Upper lobe of left lung (tissue), 6 donors: Measurements from ENCODE around the gene SPATA16. TPM values are rescaled to one million over a fixed set of nuclear protein-coding genes. Genes with fewer than 3 reads are reported as not detected.

Experiments used
- ATAC-seq, 2 donors: fragments of 200-7000 bp; cut with Tn5 transposase; one replicate each; pipeline ENCODE4 v1.9.1; 2022; ENCODE audit warnings: mild to moderate bottlenecking in 2 of 2, moderate library complexity in 2 of 2; ENCODE audit not compliant: low FRiP score in 2 of 2
- DNase-seq, 2 donors: peaks; one replicate each; pipeline ENCODE4 v3.0.0-alpha.2; 2019 to 2020
- H3K27ac ChIP-seq, 4 donors: fragments of 200-600 bp; sonication (generic); one replicate each; pipeline ENCODE4 v1.5.1; 2016 to 2019
- H3K27me3 ChIP-seq, 4 donors: fragments of 200-600 bp; sonication (generic); one replicate each; pipeline ENCODE4 v1.5.1; 2017 to 2019
- H3K36me3 ChIP-seq, 4 donors: fragments of 200-600 bp; sonication (generic); one replicate each; pipeline ENCODE4 v1.5.1; 2016 to 2019
- H3K4me1 ChIP-seq, 4 donors: fragments of 200-600 bp; sonication (generic); one replicate each; pipeline ENCODE4 v1.5.1; 2018 to 2019
- H3K4me3 ChIP-seq, 4 donors: fragments of 200-600 bp; sonication (generic); one replicate each; pipeline ENCODE4 v1.5.1; 2017 to 2019; ENCODE audit warnings: mild to moderate bottlenecking in 2 of 4, moderate library complexity in 1 of 4
- H3K9me3 ChIP-seq, 4 donors: fragments of 200-600 bp; sonication (generic); one replicate each; pipeline ENCODE4 v1.5.1; 2018 to 2019
- CTCF ChIP-seq, 6 experiments: fragments of 450-650 bp in 4 of 6; fragments of 200-600 bp in 2 of 6; sonication (generic) in 2 of 6; IDR thresholded peaks; one replicate each; pipeline ENCODE4 v1.5.1; 2016 to 2019; ENCODE audit warnings: antibody characterized with exemption in 6 of 6
- EP300 ChIP-seq, 4 donors: sonication (generic); formaldehyde crosslinking; IDR thresholded peaks; one replicate each; pipeline ENCODE4 v1.5.1; 2017; ENCODE audit warnings: antibody characterized with exemption in 4 of 4, control low read depth in 2 of 4
- POLR2A ChIP-seq, 4 donors: fragments of 450-650 bp; IDR thresholded peaks; one replicate each; pipeline ENCODE4 v1.5.1; 2016 to 2017; ENCODE audit warnings: antibody characterized with exemption in 4 of 4, mild to moderate bottlenecking in 2 of 4
- POLR2AphosphoS5 ChIP-seq, 2 donors: sonication (generic); formaldehyde crosslinking; IDR thresholded peaks; one replicate each; pipeline ENCODE4 v1.5.1; 2017; ENCODE audit warnings: antibody characterized with exemption in 2 of 2
- WGBS, 2 donors: methylation state at CpG; one replicate each; pipeline ENCODE4 v1.1.5; 2017 to 2018; 5-methylcytosine and 5-hydroxymethylcytosine counted together
- total RNA-seq, 6 donors: library from RNA; depleted of rRNA in 4 of 6; stranded (reverse); fragments of >200 nt in 4 of 6; gene quantifications; one replicate each; pipeline versions ENCODE4 v1.1.0 to v1.2.1, GENCODE V29; 2016 to 2021
- donor health status: DM: no; HTN: no; CAD: no; lungs with moderate emphysema.
- donor health status: DM: no; HTN: yes; CAD: no; lungs with severe emphysema.

The SPATA16 gene
- total RNA-seq, 6 donors from 2014 or later, result not detected

GRCh38 chr3:172859041-172859440, 282.0 kb downstream of the SPATA16 start:
- WGBS, 2 donors, result 86 to 93% methylated on average over 2 of the region's 2 CpGs
- ATAC-seq (no peak), DNase-seq (no peak)
- Histone ChIP-seq H3K4me3 (no peak overlapping the region), H3K27ac (no peak overlapping the region), H3K36me3 (no peaks in the 10 kb centered on the region), H3K27me3 (no peaks in the 10 kb centered on the region), H3K4me1 (peaks cover 0 to 11% (median 0%) of the 10 kb centered on the region in 4 donors), H3K9me3 (no peaks in the 10 kb centered on the region)
- TF ChIP-seq EP300 (IDR thresholded peaks at IDR 0.05) (no peak), POLR2A (IDR thresholded peaks at IDR 0.05) (no peak), POLR2AphosphoS5 (IDR thresholded peaks at IDR 0.05) (no peak), CTCF (IDR thresholded peaks at IDR 0.05) (no peak)

GRCh38 chr3:172856795-172857742, 284.0 kb downstream of the SPATA16 start:
- peak in 1 of 2 donors; percentile 24 for DNase-seq
- peaks cover 0 to 11% (median 0%) of the 10 kb centered on the region in 4 donors for H3K4me1 ChIP-seq
- 37 to 40% methylated on average over 4 of the region's 4 CpGs for WGBS, 2 donors

GRCh38 chr3:172855037-172855436, 286.0 kb downstream of the SPATA16 start:
- no peaks in the 10 kb centered on the region for H3K9me3 ChIP-seq
- no peak for ATAC-seq
- peaks cover 0 to 11% (median 0%) of the 10 kb centered on the region in 4 donors for H3K4me1 ChIP-seq
- TF ChIP-seq POLR2AphosphoS5 (IDR thresholded peaks at IDR 0.05), result no peak
- no peak overlapping the region for H3K27ac ChIP-seq
- DNase-seq, result no peak
- no peaks in the 10 kb centered on the region for H3K27me3 ChIP-seq
- H3K36me3 ChIP-seq, result no peaks in the 10 kb centered on the region
- no peak overlapping the region for H3K4me3 ChIP-seq

More at GRCh38 chr3:172856795-172857742, 284.0 kb downstream of the SPATA16 start:
- H3K36me3 ChIP-seq, result no peaks in the 10 kb centered on the region
- no peak for ATAC-seq
- H3K9me3 ChIP-seq, result no peaks in the 10 kb centered on the region
- no peak overlapping the region for H3K27ac ChIP-seq
- H3K27me3 ChIP-seq, result no peaks in the 10 kb centered on the region
- H3K4me3 ChIP-seq, result no peak overlapping the region
- no peak for TF ChIP-seq CTCF (IDR thresholded peaks at IDR 0.05)
- peak in 2 of 4 donors; percentile 66 to 77 for TF ChIP-seq EP300 (IDR thresholded peaks at IDR 0.05)
- no peak for TF ChIP-seq POLR2A (IDR thresholded peaks at IDR 0.05)
- TF ChIP-seq POLR2AphosphoS5 (IDR thresholded peaks at IDR 0.05), result peak in 1 of 2 donors; percentile 68

GRCh38 chr3:172853921-172854666, 286.9 kb downstream of the SPATA16 start:
- no peak for ATAC-seq
- no peaks in the 10 kb centered on the region for H3K9me3 ChIP-seq
- H3K36me3 ChIP-seq, result no peaks in the 10 kb centered on the region
- no peak overlapping the region for H3K27ac ChIP-seq
- H3K4me3 ChIP-seq, result no peak overlapping the region
- no peaks in the 10 kb centered on the region for H3K27me3 ChIP-seq
- TF ChIP-seq EP300 (IDR thresholded peaks at IDR 0.05), result no peak
- TF ChIP-seq POLR2A (IDR thresholded peaks at IDR 0.05), result no peak
- TF ChIP-seq POLR2AphosphoS5 (IDR thresholded peaks at IDR 0.05), result no peak
- no peak for TF ChIP-seq CTCF (IDR thresholded peaks at IDR 0.05)
- peaks cover 0 to 11% (median 0%) of the 10 kb centered on the region in 4 donors for H3K4me1 ChIP-seq
- DNase-seq, result no peak
- WGBS, 2 donors, result 45 to 56% methylated on average over 3 of the region's 3 CpGs

- no peaks in the 10 kb centered on the region for H3K9me3 ChIP-seq
- no peak for ATAC-seq
Observed at GRCh38 chr3:172853005-172853404, 288.0 kb downstream of the SPATA16 start.

More at GRCh38 chr3:172853005-172853404, 288.0 kb downstream of the SPATA16 start:
- WGBS, 2 donors, result 88 to 94% methylated on average over 1 of the region's 1 CpG
- DNase-seq, result no peak
- Histone ChIP-seq H3K36me3 (no peaks in the 10 kb centered on the region), H3K27ac (no peak overlapping the region), H3K27me3 (no peaks in the 10 kb centered on the region), H3K4me3 (no peak overlapping the region), H3K4me1 (peaks cover 0 to 11% (median 0%) of the 10 kb centered on the region in 4 donors)
- TF ChIP-seq EP300 (IDR thresholded peaks at IDR 0.05) (no peak), POLR2AphosphoS5 (IDR thresholded peaks at IDR 0.05) (no peak), POLR2A (IDR thresholded peaks at IDR 0.05) (no peak), CTCF (IDR thresholded peaks at IDR 0.05) (no peak)
